ENCODE data around the gene C1D. TPM values are rescaled to one million over a fixed set of nuclear protein-coding genes. Genes with fewer than 3 reads are reported as not detected.

Gene C1D
- total and polyA plus RNA-seq, 2 experiments from 2014 or later = 30.1 to 39.7 TPM

GRCh38 chr2:67991456-67991855, 71.3 kb downstream of the C1D start:
- Histone ChIP-seq H3K27me3 (ENCODE audit: insufficient read depth) (no peaks in the 10 kb centered on the region), H3K79me2 (replicated peaks; ENCODE audit: insufficient read depth) (no peaks in the 10 kb centered on the region), H3K36me3 (ENCODE audit: insufficient read depth) (no peaks in the 10 kb centered on the region), H3K9me2 (ENCODE audit: insufficient read depth) (peaks cover 10% of the 10 kb centered on the region; the same call in 1 of the 2 replicates), H3F3A (replicated peaks; ENCODE audit: low read depth) (no peaks in the 10 kb centered on the region), H2AFZ (no peak overlapping the region), H3K4me3 (no peak overlapping the region), H4K20me1 (replicated peaks; ENCODE audit: insufficient read depth) (no peaks in the 10 kb centered on the region), H3K4me1 (ENCODE audit: insufficient read depth) (no peaks in the 10 kb centered on the region), H3K4me2 (no peak overlapping the region), H3K27ac (ENCODE audit: low read depth) (no peak overlapping the region)
- Mint-ChIP-seq H3K36me3 (ENCODE audit: low read depth) (peaks cover 2% of the 10 kb centered on the region; the same call in 1 of the 3 replicates), H3K27ac (no peak overlapping the region), H3K4me3 (no peak overlapping the region), H3K9me3 (peaks cover 13% of the 10 kb centered on the region; the same call in 2 of the 3 replicates), H3K4me1 (no peaks in the 10 kb centered on the region), H3K27me3 (ENCODE audit: insufficient read depth, low read depth, poor library complexity) (no peaks in the 10 kb centered on the region)
- DNase-seq (ENCODE audit: low spot score) = no peak
- no peak for ATAC-seq
- no peak for TF ChIP-seq POLR2AphosphoS5 (IDR thresholded peaks at IDR 0.05; ENCODE audit: low read depth)
- TF ChIP-seq, protein P1, sequence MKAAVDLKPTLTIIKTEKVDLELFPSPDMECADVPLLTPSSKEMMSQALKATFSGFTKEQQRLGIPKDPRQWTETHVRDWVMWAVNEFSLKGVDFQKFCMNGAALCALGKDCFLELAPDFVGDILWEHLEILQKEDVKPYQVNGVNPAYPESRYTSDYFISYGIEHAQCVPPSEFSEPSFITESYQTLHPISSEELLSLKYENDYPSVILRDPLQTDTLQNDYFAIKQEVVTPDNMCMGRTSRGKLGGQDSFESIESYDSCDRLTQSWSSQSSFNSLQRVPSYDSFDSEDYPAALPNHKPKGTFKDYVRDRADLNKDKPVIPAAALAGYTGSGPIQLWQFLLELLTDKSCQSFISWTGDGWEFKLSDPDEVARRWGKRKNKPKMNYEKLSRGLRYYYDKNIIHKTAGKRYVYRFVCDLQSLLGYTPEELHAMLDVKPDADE (IDR thresholded peaks at IDR 0.05) = no peak
- TF ChIP-seq JUNB (IDR thresholded peaks at IDR 0.05; ENCODE audit: unreplicated experiment) = no peak
- TF ChIP-seq EZH2phosphoT487 (IDR thresholded peaks at IDR 0.05; ENCODE audit: unreplicated experiment) = no peak
- no peak for TF ChIP-seq NANOG (IDR thresholded peaks at IDR 0.05; ENCODE audit: borderline replicate concordance)
- no peak for TF ChIP-seq EZH2 (IDR thresholded peaks at IDR 0.05; ENCODE audit: low read depth, unreplicated experiment)
- no peak for TF ChIP-seq ZNF114 (CRISPR knock-in tag; IDR thresholded peaks at IDR 0.05)
- no peak for TF ChIP-seq ZNF462 (CRISPR knock-in tag; IDR thresholded peaks at IDR 0.05)
- no peak for TF ChIP-seq STAT1 (IDR thresholded peaks at IDR 0.05; ENCODE audit: unreplicated experiment)
- TF ChIP-seq ZNF331 (CRISPR knock-in tag; IDR thresholded peaks at IDR 0.05; ENCODE audit: low read depth) = no peak
- TF ChIP-seq CTCF (conservative IDR thresholded peaks at IDR 0.05; ENCODE audit: low read depth in 2 of 2) = no peak
- no peak for TF ChIP-seq CREB1 (CRISPR knock-in tag; IDR thresholded peaks at IDR 0.05; ENCODE audit: low read depth)
- TF ChIP-seq REST (IDR thresholded peaks at IDR 0.05; ENCODE audit: unreplicated experiment) = no peak

Data from GM23338 (cell line).